GM19328 (cell line): ENCODE measurements around the gene SLC16A9.
"Not testable (repeated sequence)": the region's sequence is repeated elsewhere in the genome, so short reads cannot be mapped to it uniquely, and the experiment has no call there.

Experiments
- ATAC-seq: cut with Tn5 transposase; IDR thresholded peaks from one replicate; pipeline ENCODE4 v1.9.1; 2021; ENCODE audit warnings: mild to moderate bottlenecking, moderate library complexity; ENCODE audit not compliant: unreplicated experiment

The SLC16A9 gene

GRCh38 chr10:59677253-59677831 is 32.3 kb downstream of the SLC16A9 start:
- no peak for ATAC-seq

DNA sequence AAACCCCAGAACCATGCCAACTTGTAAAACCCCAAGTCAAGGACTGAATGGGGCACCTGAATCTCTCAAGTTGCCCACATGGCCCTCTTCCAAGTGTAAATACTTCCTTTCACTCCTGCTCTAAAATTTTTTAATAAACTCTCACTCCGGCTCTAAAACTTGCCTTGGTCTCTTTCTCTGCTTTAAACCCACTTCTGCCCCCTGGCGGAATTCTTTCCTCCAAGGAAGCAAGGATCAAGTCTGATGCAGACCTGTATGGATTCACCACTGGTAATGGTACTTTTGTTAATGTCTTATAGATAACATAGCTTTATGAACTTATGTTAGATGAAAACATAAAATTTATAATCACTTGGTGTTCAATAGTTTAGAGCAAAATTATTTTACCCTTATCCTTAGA is 33.8 kb downstream of the SLC16A9 start:
- ATAC-seq: no peak

- no peak for ATAC-seq
Observed at GRCh38 chr10:59674215-59674836, 35.3 kb downstream of the SLC16A9 start.

GRCh38 chr10:59672150-59672875 is 37.3 kb downstream of the SLC16A9 start:
- peak; percentile 49 for ATAC-seq

- ATAC-seq: no peak
Observed at GRCh38 chr10:59670269-59670668, 39.4 kb downstream of the SLC16A9 start.

- no peak for ATAC-seq
Observed at GRCh38 chr10:59668096-59668495, 41.6 kb downstream of the SLC16A9 start.

DNA sequence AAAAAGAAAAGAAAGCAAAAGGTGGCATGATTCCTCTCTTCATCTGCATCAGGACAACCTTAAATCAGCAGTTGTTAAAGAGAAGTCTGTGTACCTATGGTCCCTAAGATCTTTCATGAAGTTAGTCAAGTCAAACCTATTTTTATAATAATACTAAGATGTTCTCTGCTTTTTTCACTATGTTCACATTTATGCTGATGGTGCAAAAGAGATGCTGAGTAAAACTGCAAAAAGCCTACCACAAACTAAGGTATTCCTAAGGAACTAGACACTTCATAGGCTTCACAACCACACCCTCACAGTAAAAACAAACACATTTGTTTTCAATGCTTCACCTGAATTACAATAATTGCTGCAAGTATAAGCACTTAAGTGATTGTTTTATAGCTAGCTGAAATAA is 43.3 kb downstream of the SLC16A9 start:
- no peak for ATAC-seq

- not testable (repeated sequence) for ATAC-seq
Observed at GRCh38 chr10:59663213-59663612, 46.4 kb downstream of the SLC16A9 start.

GRCh38 chr10:59657724-59658123 is 51.9 kb downstream of the SLC16A9 start:
- ATAC-seq: no peak

GRCh38 chr10:59655309-59655708 is 54.3 kb downstream of the SLC16A9 start:
- ATAC-seq: no peak

GRCh38 chr10:59654007-59654406 is 55.6 kb downstream of the SLC16A9 start:
- ATAC-seq: peak; percentile 79

- ATAC-seq: no peak
Observed at GRCh38 chr10:59651902-59652301, 57.7 kb downstream of the SLC16A9 start.

DNA sequence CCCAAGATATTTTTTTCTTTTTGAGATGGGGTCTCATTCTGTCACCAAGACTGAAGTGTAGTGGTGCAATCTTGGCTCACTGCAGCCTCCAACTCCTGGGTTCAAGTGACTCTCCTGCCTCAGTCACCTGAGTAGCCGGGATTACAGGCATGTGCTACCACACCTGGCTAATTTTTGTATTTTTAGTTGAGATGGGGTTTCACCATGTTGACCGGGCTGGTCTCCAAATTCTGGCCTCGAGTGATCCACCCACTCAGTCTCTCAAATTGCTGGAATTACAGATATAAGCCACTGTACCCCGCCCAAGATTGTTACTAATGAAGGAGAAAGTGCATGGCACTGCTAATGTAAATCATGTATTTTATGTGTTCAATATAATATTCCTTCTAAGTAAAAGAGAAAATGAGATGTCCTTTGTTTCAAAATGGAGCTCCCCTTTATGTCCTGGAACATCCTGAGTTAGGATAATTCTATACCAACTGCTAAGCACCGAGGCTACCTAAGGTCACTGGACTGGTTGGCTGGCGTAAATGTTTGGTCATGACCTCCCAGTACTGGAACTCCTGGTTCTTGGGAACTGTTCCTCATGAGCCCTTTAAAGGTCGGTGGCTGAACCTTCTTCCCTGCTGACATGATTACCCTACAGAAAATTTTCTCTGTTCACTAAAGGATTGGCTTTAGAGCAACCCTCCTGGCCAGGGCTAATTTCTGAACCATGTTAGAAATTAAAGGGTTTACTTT is 59.9 kb downstream of the SLC16A9 start:
- ATAC-seq: no peak

DNA sequence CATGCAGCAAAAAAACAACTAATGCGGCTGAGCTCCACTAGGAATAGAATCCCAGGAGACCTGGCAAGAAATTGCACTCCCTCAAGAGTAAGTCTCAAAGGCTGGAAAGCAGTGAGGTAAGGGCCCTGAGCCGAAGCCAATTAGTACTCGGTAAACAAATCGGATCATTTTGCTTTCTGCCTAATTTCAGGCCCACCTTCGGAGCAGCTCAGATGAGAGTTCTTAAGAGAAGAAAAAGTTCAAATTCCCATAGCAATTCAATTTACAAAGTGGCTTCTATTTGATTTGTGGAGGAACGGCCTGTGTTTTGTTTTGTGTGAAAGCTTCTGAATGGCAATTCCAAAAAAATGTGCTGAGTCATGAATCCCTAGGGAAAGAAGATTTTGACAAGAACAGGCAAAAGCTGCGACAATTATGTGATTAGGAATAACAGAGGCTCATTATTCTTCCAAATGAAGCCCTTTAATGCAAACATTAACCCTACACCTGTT is 60.9 kb downstream of the SLC16A9 start:
- no peak for ATAC-seq

DNA sequence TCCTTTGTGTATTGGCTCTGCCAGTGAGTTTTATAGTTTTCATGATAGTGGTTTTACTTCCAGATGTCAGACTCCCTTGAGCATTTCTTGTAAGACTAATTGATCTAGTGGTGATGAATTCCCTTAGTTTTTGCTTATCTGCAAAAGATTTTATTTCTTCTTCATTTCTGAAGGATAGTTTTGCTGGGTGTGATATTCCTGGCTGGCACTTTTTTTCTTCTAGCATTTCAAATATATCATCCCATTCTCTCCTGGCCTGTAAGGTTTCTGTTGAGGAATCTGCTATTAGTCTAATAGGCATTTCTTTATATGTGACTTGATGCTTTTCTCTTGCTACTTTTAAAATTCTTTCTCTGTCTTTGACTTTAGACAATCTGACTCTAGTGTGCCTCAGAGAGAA is 64.8 kb downstream of the SLC16A9 start:
- no peak for ATAC-seq

GRCh38 chr10:59641688-59642087 is 68.0 kb downstream of the SLC16A9 start:
- not testable (repeated sequence) for ATAC-seq

DNA sequence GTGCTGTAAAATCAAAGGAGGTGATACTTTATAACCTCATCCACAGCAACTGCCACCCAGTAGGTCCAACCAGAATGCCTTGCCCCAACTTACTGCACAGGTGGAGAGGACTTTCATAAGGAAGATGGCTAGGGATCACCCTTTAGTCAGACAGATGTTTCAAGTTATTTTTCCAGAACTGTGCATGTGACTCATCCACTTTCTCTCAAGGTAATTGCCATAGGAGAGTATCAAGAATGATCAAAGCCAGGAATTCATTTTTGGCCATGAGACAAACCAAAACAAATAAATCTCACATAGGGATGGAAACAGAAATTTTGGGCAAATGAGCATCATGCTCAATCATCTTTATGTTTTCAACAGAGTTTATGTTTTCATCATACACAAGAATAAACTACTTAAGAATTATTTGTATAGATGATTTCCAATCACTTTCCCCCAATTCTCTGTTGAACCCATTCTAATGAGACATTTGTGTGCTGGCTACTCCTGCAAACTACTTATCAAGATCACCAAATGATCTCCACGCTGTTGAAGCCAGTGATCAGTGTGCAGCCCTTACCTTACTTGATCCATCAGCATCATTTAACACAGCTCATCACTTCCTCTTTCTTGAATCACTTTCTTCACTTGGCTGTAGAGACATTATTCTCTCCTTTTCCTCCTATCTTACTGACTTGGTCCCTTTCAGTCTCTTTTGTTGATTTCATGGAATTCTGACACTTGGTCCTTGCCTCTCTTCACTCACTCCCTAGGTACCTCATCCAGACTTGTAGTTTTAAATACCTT is 74.0 kb downstream of the SLC16A9 start:
- no peak for ATAC-seq

- ATAC-seq: no peak
Observed at GRCh38 chr10:59634102-59634501, 75.5 kb downstream of the SLC16A9 start.

GRCh38 chr10:59633063-59633462 is 76.6 kb downstream of the SLC16A9 start:
- no peak for ATAC-seq
